AG09309 (cell line): ENCODE measurements around the gene TEX2.
"Not testable (repeated sequence)": the region's sequence is repeated elsewhere in the genome, so short reads cannot be mapped to it uniquely, and the experiment has no call there.

Experiments used
- DNase-seq: peaks from one replicate; pipeline ENCODE4 v3.0.0-alpha.2; 2010; ENCODE audit warnings: low read depth
- H3K4me3 ChIP-seq: 2 replicates; pipeline ENCODE4 v1.5.1; 2011; ENCODE audit warnings: mild to moderate bottlenecking, low read depth, low read length, moderate library complexity; ENCODE audit not compliant: control insufficient read depth
- TF ChIP-seq, protein P1 (sequence below): IDR thresholded peaks from 2 replicates; pipeline ENCODE4 v1.5.1; 2011; ENCODE audit warnings: mild to moderate bottlenecking, low read depth, low read length, inconsistent platforms; ENCODE audit not compliant: insufficient read depth, control insufficient read depth; ENCODE audit errors: missing control alignments

Gene TEX2

DNA sequence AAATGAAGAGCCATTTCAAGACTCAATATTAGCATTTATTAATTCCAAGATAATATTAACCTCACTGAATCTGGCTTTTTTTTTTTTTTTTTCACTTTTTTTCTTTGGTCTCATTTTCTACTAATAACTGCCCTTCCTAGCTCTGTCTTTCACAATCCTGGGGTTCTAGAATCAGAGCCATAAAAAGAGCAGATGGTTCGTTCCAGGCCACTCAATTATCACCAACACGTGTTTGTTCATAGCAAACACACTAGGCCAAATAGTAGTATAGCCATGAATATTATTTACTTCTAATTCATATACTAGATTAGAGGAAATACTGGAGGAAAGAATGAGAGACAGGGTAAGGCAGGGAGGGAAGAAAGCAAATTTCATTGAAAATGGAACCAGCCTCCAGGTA is 39.8 kb downstream of the TEX2 start:
- DNase-seq, result no peak
- no peak overlapping the region for H3K4me3 ChIP-seq
- TF ChIP-seq, protein P1, sequence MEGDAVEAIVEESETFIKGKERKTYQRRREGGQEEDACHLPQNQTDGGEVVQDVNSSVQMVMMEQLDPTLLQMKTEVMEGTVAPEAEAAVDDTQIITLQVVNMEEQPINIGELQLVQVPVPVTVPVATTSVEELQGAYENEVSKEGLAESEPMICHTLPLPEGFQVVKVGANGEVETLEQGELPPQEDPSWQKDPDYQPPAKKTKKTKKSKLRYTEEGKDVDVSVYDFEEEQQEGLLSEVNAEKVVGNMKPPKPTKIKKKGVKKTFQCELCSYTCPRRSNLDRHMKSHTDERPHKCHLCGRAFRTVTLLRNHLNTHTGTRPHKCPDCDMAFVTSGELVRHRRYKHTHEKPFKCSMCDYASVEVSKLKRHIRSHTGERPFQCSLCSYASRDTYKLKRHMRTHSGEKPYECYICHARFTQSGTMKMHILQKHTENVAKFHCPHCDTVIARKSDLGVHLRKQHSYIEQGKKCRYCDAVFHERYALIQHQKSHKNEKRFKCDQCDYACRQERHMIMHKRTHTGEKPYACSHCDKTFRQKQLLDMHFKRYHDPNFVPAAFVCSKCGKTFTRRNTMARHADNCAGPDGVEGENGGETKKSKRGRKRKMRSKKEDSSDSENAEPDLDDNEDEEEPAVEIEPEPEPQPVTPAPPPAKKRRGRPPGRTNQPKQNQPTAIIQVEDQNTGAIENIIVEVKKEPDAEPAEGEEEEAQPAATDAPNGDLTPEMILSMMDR, result no peak

DNA sequence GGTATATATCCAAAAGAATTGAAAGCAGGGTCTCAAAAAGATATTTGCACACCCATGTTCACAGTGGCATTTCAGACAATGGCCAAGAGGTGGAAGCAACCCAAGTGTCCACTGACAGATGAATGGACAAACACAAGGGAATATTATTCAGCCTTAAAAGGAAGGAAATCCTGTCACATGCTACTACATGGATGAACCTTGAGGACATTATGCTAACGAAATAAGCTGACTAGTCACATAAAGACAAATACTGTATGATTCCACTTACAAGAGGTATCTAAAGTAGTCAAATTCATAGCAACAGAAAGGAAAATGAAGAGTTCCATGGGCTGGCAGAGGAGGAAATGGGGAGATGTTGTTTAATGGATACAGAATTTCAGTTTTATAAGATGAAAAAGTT is 41.4 kb downstream of the TEX2 start:
- H3K4me3 ChIP-seq, result no peak overlapping the region
- DNase-seq, result no peak
- TF ChIP-seq, protein P1, result no peak

DNA sequence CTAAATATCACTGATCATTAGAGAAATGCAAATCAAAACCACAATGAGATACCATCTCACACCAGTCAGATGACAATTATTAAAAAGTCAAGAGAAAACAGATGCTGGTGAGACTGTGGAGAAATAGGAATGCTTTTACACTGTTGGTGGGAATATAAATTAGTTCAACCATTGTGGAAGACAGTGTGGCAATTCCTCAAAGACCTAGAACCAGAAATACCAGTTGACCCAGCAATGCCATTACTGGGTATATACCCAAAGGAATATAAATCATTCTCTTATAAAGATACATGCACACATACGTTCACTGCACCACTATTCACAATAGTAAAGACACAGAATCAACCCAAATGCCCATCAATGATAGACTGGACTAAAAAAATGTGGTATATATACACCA is 42.5 kb downstream of the TEX2 start:
- not testable (repeated sequence) for DNase-seq, H3K4me3 ChIP-seq

DNA sequence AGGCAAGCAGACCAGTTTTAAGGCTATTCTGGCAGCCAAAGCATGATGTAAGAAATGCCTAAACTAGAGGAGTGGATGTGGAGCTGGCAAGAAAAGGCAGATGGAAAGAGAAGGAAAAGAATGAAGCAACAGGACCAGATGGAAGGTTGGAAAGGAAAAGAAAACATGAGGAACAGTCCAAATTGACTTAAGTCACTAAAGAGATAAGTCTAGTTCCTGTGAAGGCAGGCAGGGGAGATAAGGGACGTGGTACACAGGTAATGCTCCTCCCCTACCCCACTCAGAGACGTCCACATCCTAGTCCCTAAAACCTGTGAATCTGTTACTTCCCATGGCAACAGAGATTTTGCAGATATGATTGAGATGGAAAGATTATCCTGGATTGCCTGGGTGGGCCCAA is 43.5 kb downstream of the TEX2 start:
- H3K4me3 ChIP-seq, result no peak overlapping the region
- TF ChIP-seq, protein P1, result no peak
- DNase-seq, result no peak

DNA sequence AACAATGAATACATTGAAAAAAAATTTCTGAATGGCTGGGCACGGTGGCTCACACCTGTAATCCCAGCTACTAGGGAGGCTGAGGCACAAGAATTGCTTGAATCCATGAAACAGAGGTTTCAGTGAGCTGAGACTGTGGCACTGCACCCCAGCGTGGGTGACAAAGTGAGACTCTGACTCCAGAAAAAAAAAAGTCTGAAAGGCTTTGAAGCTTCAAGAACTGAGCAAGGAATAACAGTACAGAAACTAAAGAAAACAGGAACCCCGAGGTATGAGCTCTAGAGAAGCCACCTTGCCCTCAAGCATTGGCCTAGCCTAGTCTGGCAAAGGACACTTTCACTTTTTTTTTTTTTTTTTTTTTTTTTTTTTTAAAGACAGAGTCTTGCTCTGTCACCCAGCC is 45.0 kb downstream of the TEX2 start:
- TF ChIP-seq, protein P1, result no peak
- DNase-seq, result no peak
- H3K4me3 ChIP-seq, result no peak overlapping the region

DNA sequence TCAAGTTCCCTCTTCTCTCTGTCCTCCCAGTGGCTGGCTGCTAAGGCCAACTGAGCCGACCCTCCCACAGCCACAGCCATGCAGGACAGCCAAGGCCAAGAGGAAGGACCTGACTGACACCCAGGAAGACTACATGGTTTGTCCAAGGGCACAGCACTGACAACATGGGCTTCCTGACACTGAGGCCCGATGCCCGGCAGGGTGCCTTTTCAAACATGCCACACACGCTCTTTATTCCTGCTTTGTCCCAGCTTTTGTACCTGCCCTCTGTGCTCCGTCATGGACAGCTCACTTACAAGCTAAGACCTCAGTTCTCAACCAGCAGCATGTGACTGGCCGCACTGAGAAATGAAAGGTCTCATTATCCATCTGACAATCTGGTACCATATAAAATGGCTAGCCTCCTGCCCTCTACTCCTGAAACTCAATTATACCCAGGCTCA is 45.8 kb downstream of the TEX2 start:
- TF ChIP-seq, protein P1, result no peak
- H3K4me3 ChIP-seq, result no peak overlapping the region
- DNase-seq, result no peak

DNA sequence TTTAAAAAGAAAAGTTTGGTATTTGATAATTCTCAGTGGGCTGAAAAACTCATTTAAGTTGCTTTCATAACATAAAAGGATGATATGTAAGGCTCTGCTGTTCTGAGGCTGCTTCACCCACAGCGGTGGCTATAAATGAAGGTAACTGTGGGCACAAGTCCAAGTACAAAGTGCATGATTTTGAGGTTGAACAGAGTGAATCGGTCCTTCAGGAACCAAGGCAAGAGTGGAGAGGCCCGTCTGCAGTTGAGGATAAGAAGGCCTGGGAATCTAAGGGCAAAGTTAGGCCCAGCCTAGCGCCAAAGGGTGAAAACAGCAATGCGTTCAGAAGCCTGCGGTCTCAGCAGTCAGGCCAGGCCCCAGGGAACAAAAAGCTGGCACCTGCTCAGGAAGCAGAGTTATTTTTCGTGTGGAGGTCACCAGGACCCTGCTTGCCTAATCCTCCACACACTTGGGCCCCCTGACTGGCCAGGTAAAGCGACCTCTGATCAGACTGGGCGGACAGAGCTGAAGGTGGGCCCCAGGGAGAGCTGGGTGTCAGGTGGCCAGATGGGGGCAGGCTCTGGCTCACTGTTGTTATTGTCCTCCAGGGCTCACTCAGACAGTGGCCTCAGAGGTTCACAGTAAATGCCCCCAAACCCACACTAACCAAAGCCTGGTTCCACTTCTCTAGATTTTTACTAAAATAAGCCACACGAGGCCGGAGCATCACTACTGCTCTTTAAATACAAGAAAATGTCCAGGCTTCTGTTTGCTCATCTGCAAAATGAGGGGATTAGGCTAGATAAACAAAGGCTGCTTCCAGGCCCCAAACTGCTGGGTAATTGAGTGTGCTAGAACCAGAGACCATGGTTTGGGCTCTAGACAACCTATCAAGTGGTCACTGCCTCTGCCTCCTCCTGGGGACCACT is 46.5 kb downstream of the TEX2 start:
- no peak overlapping the region for H3K4me3 ChIP-seq
- TF ChIP-seq, protein P1, result no peak
- no peak for DNase-seq
